Neural progenitor cell (in vitro differentiated cells): ENCODE results near the gene RTN4RL1.

Experiments used
- CTCF ChIP-seq: fragments of 200-600 bp; sonication (generic); IDR thresholded peaks from 2 replicates; pipeline ENCODE4 v1.5.1; 2017; ENCODE audit warnings: antibody characterized with exemption, mild to moderate bottlenecking
- EZH2 ChIP-seq: fragments of 200-600 bp; sonication (generic); IDR thresholded peaks from 2 replicates; pipeline ENCODE4 v1.6.1; 2017; ENCODE audit warnings: antibody characterized with exemption, mild to moderate bottlenecking, moderate library complexity

DNA sequence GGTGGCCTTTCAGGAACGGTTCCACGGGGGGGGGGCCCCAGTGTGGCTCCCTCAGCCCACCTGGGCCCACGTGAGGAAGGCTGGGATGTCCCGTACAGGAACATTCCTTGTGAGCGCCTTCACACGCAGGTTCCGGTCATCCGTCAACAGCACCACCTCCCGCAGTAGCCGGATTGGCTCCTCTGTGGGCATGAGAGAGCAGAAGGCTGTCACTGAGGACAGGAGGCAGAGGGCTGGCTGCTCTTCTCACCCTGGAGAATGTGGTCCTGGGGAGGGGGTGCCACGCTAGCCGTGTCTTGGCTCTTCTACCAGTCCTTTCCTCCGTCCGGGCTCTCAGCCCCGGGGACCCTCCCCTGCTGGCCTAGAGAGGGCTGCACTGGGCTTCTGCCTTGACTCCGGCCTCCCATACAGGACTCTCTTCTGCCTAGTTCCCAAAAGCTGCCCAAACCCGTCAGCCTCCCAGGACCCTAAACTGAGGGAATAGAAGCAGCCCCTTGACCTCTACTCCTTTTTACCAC, 36.4 kb upstream of the RTN4RL1 start:
- TF ChIP-seq CTCF (no peak), EZH2 (no peak)
